C4-2B (cell line): ENCODE results near the gene BRINP1.

ENCODE experiments used
- H3K27ac ChIP-seq: fragments of 450-650 bp; 2 replicates; pipeline ENCODE4 v1.5.1; 2017
- ZFX ChIP-seq: fragments of 450-650 bp; IDR thresholded peaks from 2 replicates; pipeline ENCODE4 v1.6.1; 2017
- TF ChIP-seq, protein P1 (sequence below): fragments of 450-650 bp; conservative IDR thresholded peaks from 2 replicates; pipeline ENCODE4 v1.5.1; 2017; ENCODE audit warnings: mild to moderate bottlenecking

The BRINP1 gene

GRCh38 chr9:119121899-119122298 is 247.3 kb downstream of the BRINP1 start:
- H3K27ac ChIP-seq = no peak overlapping the region
- no peak for TF ChIP-seq ZFX

DNA sequence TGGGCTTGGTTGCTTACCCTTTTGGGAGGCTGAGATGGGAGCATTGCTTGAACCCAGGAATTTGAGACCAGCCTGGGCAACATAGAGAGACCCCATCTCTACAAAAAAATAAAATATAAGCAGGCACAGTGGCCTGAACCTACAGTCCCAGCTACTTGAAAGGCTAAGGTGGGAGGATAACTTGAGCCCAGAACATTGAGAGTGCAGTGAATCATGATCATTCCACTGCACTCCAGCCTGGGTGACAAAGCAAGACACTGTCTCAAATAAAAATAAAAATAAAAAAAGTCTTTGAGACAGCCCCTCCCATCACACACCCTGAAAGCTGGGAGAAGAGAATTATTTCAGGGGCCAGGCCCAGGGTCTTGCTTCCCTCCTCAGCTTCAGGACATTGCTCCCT is 251.8 kb downstream of the BRINP1 start:
- H3K27ac ChIP-seq = no peak overlapping the region
- TF ChIP-seq, protein P1, sequence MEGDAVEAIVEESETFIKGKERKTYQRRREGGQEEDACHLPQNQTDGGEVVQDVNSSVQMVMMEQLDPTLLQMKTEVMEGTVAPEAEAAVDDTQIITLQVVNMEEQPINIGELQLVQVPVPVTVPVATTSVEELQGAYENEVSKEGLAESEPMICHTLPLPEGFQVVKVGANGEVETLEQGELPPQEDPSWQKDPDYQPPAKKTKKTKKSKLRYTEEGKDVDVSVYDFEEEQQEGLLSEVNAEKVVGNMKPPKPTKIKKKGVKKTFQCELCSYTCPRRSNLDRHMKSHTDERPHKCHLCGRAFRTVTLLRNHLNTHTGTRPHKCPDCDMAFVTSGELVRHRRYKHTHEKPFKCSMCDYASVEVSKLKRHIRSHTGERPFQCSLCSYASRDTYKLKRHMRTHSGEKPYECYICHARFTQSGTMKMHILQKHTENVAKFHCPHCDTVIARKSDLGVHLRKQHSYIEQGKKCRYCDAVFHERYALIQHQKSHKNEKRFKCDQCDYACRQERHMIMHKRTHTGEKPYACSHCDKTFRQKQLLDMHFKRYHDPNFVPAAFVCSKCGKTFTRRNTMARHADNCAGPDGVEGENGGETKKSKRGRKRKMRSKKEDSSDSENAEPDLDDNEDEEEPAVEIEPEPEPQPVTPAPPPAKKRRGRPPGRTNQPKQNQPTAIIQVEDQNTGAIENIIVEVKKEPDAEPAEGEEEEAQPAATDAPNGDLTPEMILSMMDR = no peak
- no peak for TF ChIP-seq ZFX
